Measurements from ENCODE around the gene OSMR.
"Not testable (repeated sequence)": the region's sequence is repeated elsewhere in the genome, so short reads cannot be mapped to it uniquely, and the experiment has no call there.

OSMR gene

GRCh38 chr5:38831117-38831516 is 14.7 kb upstream of the OSMR start:
- DNase-seq (ENCODE audit: low spot score): no peak

DNA sequence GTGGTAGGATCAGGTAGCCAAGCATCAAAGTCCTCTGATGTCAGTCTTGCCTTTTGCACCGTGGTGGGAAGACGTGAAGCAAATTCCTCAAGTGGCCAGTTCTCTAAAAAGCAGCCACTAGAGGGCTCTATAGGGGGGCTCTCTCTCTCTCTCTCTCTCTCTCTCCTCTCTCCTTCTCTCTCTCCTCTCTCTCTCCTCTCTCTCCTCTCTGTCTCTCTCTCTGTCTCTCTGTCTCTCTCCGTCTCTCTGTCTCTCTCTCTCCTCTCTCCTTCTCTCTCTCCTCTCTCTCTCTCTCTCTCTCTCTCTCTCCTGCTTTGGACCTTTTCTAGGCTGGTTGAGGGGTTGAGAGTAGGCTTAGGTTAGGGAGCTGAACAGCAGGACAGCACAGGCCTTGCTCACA is 13.9 kb upstream of the OSMR start:
- peak; percentile 43 for DNase-seq (ENCODE audit: low spot score)

GRCh38 chr5:38832810-38833209 is 13.0 kb upstream of the OSMR start:
- no peak for DNase-seq (ENCODE audit: low spot score)

GRCh38 chr5:38835887-38836286 is 9.9 kb upstream of the OSMR start:
- DNase-seq (ENCODE audit: low spot score): no peak

GRCh38 chr5:38837416-38837815 is 8.4 kb upstream of the OSMR start:
- no peak for DNase-seq (ENCODE audit: low spot score)

DNA sequence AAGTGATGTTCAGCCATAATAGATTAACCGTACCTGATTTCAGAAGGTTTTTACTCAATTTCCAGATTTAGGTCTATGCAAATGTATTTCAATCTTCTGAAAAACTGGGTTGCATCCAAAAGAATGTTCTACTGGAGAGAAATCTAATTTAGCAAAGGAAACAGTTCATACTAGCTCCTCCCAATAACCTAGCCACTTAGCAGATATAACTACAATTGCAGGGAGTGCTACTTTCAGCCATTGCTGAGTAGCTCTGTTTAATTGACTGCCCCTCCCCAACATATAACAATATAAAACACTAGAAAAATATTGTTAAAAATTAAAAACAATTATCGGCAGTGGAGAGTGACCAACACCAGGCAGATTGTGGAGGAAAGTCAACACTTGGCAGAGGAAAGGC is 7.9 kb upstream of the OSMR start:
- no peak for DNase-seq (ENCODE audit: low spot score)

GRCh38 chr5:38843665-38844064 is 2.1 kb upstream of the OSMR start:
- DNase-seq (ENCODE audit: low spot score): no peak

DNA sequence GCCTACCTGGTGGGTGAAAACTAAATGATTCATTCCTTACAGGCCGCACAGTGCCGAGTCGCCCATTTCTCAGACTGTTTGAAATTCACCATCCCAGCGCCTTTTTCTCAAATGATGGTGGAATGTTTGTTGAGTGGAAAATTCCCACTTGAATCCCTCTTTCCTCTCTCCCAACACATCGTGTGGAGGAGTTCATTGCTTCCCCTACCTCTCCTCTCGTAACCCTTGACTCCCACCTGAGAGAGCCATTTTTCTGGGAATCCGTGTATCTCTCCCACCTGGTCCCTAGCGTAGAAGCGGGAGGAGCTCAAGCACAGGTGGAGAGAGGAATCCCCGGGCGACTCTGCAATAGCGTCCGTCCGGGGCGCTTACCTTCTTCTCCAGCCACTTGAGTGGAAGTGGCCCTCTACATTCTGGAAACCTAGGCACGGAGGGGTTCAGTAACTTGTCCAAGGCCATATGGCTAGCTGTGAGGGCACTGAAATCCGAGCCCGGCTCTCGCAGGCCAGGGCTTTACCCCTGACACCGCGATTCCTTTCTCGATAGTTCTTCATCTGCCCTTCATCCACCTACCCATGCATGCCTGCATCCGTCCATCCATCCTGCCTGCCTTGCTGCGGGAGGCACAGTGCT is 683 bp downstream of the OSMR start:
- no peak for DNase-seq (ENCODE audit: low spot score)

GRCh38 chr5:38847559-38848347 is 1.9 kb downstream of the OSMR start:
- DNase-seq (ENCODE audit: low spot score): no peak

- no peak for DNase-seq (ENCODE audit: low spot score)
Observed at GRCh38 chr5:38848637-38849036, 2.8 kb downstream of the OSMR start.

- DNase-seq (ENCODE audit: low spot score): not testable (repeated sequence)
Observed at GRCh38 chr5:38851640-38852039, 5.8 kb downstream of the OSMR start.

DNA sequence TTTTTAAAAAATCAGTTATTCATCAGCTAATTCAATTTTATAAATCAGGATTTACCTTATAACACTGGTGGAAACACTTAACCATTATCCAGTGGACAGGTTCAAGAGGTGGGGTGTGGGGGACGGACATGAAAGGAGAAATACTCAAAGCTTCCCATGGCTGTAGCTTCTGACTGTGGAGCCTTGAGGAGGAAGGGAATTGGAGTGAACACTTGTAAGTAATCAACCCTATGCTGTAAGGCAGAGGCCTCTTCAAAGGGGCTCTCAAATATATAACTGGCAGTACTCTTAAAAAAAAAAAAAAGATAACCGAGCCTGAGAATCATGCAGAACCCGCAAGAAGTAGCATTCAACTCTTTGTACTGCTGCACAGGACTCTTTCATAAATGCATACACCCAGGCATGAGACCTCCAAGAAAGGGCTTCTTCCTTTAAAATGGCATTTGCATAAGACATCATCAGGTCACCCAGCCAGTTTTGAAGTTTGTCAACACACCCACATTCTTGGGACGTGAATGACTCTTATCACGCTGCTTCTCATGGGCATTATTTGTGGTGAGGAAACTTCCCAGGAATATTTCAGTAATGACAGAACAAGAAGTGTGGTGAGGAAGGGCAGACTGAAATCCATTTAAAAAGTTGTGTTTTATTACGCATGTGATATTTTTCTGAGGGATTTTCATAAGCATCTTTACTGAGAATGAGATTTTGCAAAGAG is 8.1 kb downstream of the OSMR start:
- DNase-seq (ENCODE audit: low spot score): no peak

DNA sequence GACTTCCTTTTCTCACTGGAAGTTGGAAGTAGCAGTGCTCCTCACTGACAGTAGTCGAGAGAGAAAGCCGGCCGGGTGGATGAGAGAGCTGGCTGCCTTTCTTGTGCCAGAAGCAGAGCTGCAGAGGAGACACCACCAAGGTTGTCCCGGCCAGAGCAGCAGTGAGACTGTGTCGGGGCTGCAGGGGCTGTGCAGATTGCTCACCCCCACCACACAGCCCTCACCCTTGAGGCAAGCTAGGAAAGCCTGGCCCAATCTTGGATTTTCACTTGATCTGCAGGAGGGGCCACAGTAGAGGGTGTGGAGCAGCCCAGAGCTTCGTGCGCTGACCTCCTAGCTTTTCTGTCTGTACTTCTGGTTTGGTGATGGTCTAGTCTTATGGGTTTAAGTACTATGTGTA is 9.1 kb downstream of the OSMR start:
- DNase-seq (ENCODE audit: low spot score): no peak

DNA sequence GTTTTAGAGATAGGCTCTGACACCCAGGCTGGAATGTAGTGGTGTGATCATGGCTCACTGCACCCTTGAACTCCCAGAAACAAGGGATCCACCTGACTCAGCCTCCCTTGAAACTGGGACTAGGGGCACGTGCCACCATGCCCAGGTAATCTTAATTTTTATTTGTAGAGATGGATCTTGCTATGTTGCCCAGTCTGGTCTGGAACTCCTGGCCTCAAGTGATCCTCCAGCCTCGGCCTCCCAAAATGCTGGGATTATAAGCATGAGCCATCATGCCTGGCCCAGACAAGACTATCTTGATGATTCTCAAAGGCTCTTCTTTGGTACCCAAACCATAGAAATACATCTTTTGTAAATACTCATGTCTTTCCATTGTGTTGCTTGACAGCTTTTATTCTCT is 10.8 kb downstream of the OSMR start:
- no peak for DNase-seq (ENCODE audit: low spot score)

GRCh38 chr5:38858839-38859238 is 13.0 kb downstream of the OSMR start:
- no peak for DNase-seq (ENCODE audit: low spot score)

GRCh38 chr5:38861986-38862770 is 16.4 kb downstream of the OSMR start:
- DNase-seq (ENCODE audit: low spot score): not testable (repeated sequence)

DNA sequence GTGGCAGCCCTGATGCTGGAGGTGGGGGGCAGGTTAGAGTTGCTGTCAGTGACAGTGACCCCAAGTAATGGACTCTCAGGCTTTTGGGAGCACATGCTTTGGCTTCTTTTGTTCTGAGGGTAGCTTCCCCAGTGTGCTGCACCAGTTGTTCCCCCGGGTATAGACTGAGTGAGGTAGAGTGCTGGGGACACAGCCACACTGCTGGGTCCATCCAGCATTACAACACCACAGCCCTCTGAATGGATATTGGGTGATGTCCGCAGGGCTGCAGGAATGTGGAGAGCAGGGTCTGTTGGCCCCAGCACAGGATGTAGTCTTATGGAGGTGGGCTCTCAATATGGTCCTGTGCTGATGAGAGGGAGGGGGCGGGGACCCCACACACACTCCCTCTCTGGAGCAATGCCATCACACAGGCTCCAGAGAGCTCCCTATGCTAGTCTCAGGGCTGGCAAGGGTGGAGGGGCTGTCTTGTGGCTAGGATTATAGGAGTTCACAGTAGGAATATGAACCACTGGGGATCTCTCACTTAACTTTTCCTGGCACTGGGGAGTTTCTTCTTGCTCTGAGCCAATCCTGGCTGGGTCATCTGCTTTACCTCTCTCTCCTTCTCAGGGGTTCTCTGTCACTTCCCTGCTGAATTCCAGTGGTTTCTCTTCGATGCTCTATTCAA is 20.7 kb downstream of the OSMR start:
- DNase-seq (ENCODE audit: low spot score): no peak

DNA sequence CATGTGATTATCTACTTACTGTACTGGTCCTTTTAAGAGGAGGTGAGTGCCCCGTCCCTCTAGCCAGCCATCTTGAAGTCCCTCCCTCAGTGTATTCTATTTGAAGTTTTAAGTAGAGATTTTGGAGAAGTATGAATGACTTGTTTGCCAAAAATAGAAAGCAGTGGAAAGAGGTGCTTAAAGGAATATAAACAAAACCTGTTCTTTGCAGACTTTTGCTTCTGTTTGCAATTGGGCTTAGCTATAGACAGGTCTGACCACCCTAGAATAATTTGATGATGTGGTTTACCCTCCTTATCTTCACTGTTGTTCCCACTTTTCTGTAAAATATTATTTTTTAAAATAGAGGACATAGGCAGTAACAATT is 21.2 kb downstream of the OSMR start:
- no peak for DNase-seq (ENCODE audit: low spot score)

GRCh38 chr5:38867416-38867815 is 21.6 kb downstream of the OSMR start:
- DNase-seq (ENCODE audit: low spot score): no peak

GRCh38 chr5:38870595-38870994 is 24.8 kb downstream of the OSMR start:
- no peak for DNase-seq (ENCODE audit: low spot score)

DNA sequence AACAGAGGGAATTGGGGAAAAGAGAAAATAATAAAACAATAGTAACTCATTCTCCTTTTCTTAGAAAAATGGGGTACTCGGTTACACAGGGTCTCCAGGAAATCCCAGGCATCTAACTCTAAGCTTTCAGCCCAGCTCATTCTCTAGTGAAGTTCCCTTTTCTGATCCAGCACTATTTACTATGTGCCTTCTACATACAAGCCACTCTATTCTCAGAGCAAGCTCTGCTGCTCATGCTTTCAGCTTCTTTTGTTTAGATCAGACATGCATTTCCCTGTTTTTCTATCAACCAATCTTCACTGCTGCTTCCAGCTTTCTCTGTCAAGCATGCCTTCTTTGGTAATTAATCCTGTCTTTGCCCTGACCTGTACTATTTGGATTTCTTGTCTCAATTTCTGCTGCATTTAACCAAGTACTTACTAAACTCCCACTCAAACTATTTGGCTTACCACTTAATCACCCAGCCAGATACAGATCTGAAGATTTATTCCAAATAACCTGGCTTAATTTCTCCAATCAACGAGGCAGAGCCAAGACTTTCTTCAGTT is 25.3 kb downstream of the OSMR start:
- no peak for DNase-seq (ENCODE audit: low spot score)
